Endothelial cell of umbilical vein (primary cell): Measurements from ENCODE around the gene MYH9. TPM values are rescaled to one million over a fixed set of nuclear protein-coding genes. Genes with fewer than 3 reads are reported as not detected.

Experiments
- BruUV-seq: library from RNA; stranded (reverse); fragments of 400-500 nt; replicated peaks from 2 replicates; lab custom pipeline; 2021; lab: Mats Ljungman, UMichigan
- CTCF ChIA-PET: fragments of 300-600, 350-600 bp; sonication (Branson Sonifier 250); formaldehyde crosslinking; loops from one replicate; lab custom pipeline; 2021; ENCODE audit warnings: antibody characterized with exemption, inconsistent platforms; lab: Charles Lee
- POLR2A ChIA-PET: fragments of 300-600, 350-600 bp; sonication (Branson Sonifier 250); formaldehyde crosslinking; loops from one replicate; lab custom pipeline; 2021; ENCODE audit warnings: antibody characterized with exemption, inconsistent platforms; lab: Charles Lee
- DNase-seq: peaks from one replicate; pipeline ENCODE4 v3.0.0-alpha.2; 2011; ENCODE audit warnings: low read depth, low spot score
- FAIRE-seq: peaks from 2 replicates; lab custom pipeline; 2011; peaks lifted over from hg19 to GRCh38; lab: Jason Lieb, UNC
- H2AFZ ChIP-seq: 2 replicates; pipeline ENCODE4 v1.6.0; 2012; ENCODE audit warnings: low read depth, low read length, control low read depth, inconsistent platforms
- H3K27ac ChIP-seq: 2 replicates; pipeline ENCODE4 v1.5.1; 2011; ENCODE audit warnings: low read depth, mild to moderate bottlenecking, control low read depth, low read length, moderate library complexity; ENCODE audit not compliant: insufficient read depth
- H3K27me3 ChIP-seq, 2 experiments: 2 replicates each; pipeline versions ENCODE4 v1.6.0 to v1.6.1; 2011; ENCODE audit warnings: low read length in 2 of 2, mixed read lengths in 1 of 2; ENCODE audit not compliant: control insufficient read depth in 2 of 2, insufficient read depth in 2 of 2
- H3K36me3 ChIP-seq, 2 experiments: 2 replicates in 1 of 2; 3 replicates in 1 of 2; pipeline ENCODE4 v1.5.1; 2011; ENCODE audit warnings: low read length in 2 of 2, mild to moderate bottlenecking in 1 of 2, moderate library complexity in 1 of 2; ENCODE audit not compliant: control insufficient read depth in 2 of 2, insufficient read depth in 2 of 2; ENCODE audit errors: extremely low read depth in 1 of 2
- H3K4me1 ChIP-seq: 3 replicates; pipeline ENCODE4 v1.5.1; 2011; ENCODE audit warnings: mild to moderate bottlenecking, low read length; ENCODE audit not compliant: control insufficient read depth, insufficient read depth; ENCODE audit errors: extremely low read depth
- H3K4me2 ChIP-seq: 2 replicates; pipeline ENCODE4 v1.6.1; 2011; ENCODE audit warnings: low read length, control low read depth, mixed read lengths; ENCODE audit not compliant: insufficient read depth
- H3K4me3 ChIP-seq, 3 experiments: fragments of 200-600 bp in 1 of 3; sonication (generic), shearing (Covaris generic) in 1 of 3; replicated peaks in 1 of 3; 2 replicates each; pipeline ENCODE4 v1.5.1; 2011 to 2016; ENCODE audit warnings: control low read depth in 3 of 3, low read length in 3 of 3, mild to moderate bottlenecking in 2 of 3, inconsistent platforms in 1 of 3, low read depth in 1 of 3, moderate library complexity in 1 of 3; ENCODE audit not compliant: insufficient read depth in 1 of 3
- H3K79me2 ChIP-seq: 2 replicates; pipeline ENCODE4 v1.6.0; 2012; ENCODE audit warnings: low read length, inconsistent platforms; ENCODE audit not compliant: control insufficient read depth, insufficient read depth
- H3K9ac ChIP-seq: replicated peaks from 2 replicates; pipeline ENCODE3; 2011; ENCODE audit warnings: low read length, control low read depth; ENCODE audit not compliant: insufficient read depth; ENCODE audit errors: extremely low read depth
- H3K9me1 ChIP-seq: replicated peaks from 3 replicates; pipeline ENCODE4 v1.6.0; 2011; ENCODE audit warnings: mild to moderate bottlenecking, low read length; ENCODE audit not compliant: control insufficient read depth, insufficient read depth; ENCODE audit errors: extremely low read depth
- H3K9me3 ChIP-seq: replicated peaks from 2 replicates; pipeline ENCODE4 v1.5.1; 2012; ENCODE audit warnings: low read length, inconsistent platforms; ENCODE audit not compliant: control insufficient read depth, insufficient read depth
- H4K20me1 ChIP-seq: replicated peaks from 2 replicates; pipeline ENCODE3; 2011; ENCODE audit warnings: mild to moderate bottlenecking, low read length; ENCODE audit not compliant: control insufficient read depth, insufficient read depth; ENCODE audit errors: extremely low read depth
- CTCF ChIP-seq, 2 donors: IDR thresholded peaks; 1 replicate in 1 of 2; 2 replicates in 1 of 2; pipeline ENCODE4 v1.5.1; 2011; ENCODE audit warnings: low read length in 2 of 2, mild to moderate bottlenecking in 2 of 2, moderate library complexity in 2 of 2, control low read depth in 1 of 2, inconsistent platforms in 1 of 2, low read depth in 1 of 2; ENCODE audit not compliant: insufficient read depth in 1 of 2; ENCODE audit errors: extremely low read depth in 1 of 2
- EZH2 ChIP-seq: IDR thresholded peaks from 2 replicates; pipeline ENCODE4 v1.6.1; 2012; ENCODE audit warnings: borderline replicate concordance, low read depth, mild to moderate bottlenecking, moderate library complexity, low read length, inconsistent platforms; ENCODE audit not compliant: severe bottlenecking
- GATA2 ChIP-seq: IDR thresholded peaks from 2 replicates; pipeline ENCODE4 v1.7.0; 2011; ENCODE audit warnings: low read depth, mild to moderate bottlenecking, moderate library complexity, mixed read lengths, low read length; ENCODE audit not compliant: insufficient read length, insufficient read depth
- JUN ChIP-seq: IDR thresholded peaks from 2 replicates; pipeline ENCODE4 v1.6.1; 2011; ENCODE audit warnings: borderline replicate concordance, low read depth; ENCODE audit not compliant: insufficient read length, insufficient read depth
- MAX ChIP-seq: IDR thresholded peaks from 2 replicates; pipeline ENCODE4 v1.6.1; 2011; ENCODE audit not compliant: insufficient read depth, insufficient read length
- POLR2A ChIP-seq: IDR thresholded peaks from 2 replicates; pipeline ENCODE4 v1.6.1; 2012; ENCODE audit warnings: low read depth, mild to moderate bottlenecking, control low read depth, low read length
- dilution Hi-C: fragments of 300-500 bp; cut with MboI; formaldehyde crosslinking; loops from one replicate; pipeline ENCODE4 v1.15.0; 2019; ENCODE audit warnings: low sequenced_read_pairs; ENCODE audit not compliant: extremely low pct_ligation_motif_present
- intact Hi-C: fragments of 100-400 bp; cut with micrococcal nuclease; formaldehyde crosslinking; loops from one replicate; pipeline ENCODE4 v1.10.0; 2022
- polyA plus RNA-seq, 4 experiments: library from polyadenylated mRNA; depleted of rRNA in 3 of 4; stranded (reverse) in 3 of 4; unstranded in 1 of 4; fragments of >200 nt; gene quantifications; 2 replicates each; pipeline versions ENCODE4 v1.2.1 to v1.2.3, GENCODE V29; 2011 to 2012; ENCODE audit warnings: missing spikeins in 1 of 4
- total RNA-seq: library from RNA; stranded (reverse); gene quantifications from 2 replicates; pipeline ENCODE4 v1.2.3, GENCODE V29; 2021

Gene MYH9
- total and polyA plus RNA-seq, 2 donors (not counting 3 experiments of a cell fraction or from before 2014, with no cell fraction given) = 188 to 1,413 TPM

- intact Hi-C loops (no loop called here), dilution Hi-C loops (no loop called here)
- CTCF ChIA-PET = interaction anchor here (0.7 to 2.7 kb wide), 5 partner anchors 10 to 201 kb away, joined by 3 to 17 read pairs (median 12); no protein-coding TSS in a partner anchor
These were observed 102.2 kb downstream of the MYH9 start for GRCh38 chr22:36285545-36285944.

More at GRCh38 chr22:36285545-36285944, 102.2 kb downstream of the MYH9 start:
- TF ChIP-seq GATA2 = no peak
- TF ChIP-seq CTCF (IDR thresholded peaks at IDR 0.05; ENCODE audit: extremely low read depth in 1 of 2, insufficient read depth in 1 of 2, low read depth in 1 of 2, low read length in 2 of 2) = no peak
- TF ChIP-seq POLR2A = peak; percentile 55
- no peak for TF ChIP-seq EZH2
- TF ChIP-seq JUN = no peak
- TF ChIP-seq MAX = no peak
- peaks cover 4% of the 10 kb centered on the region for H3K79me2 ChIP-seq
- H3K27me3 ChIP-seq = no peaks in the 10 kb centered on the region
- H3K9me1 ChIP-seq = no peaks in the 10 kb centered on the region
- DNase-seq (no peak), FAIRE-seq (no peak)
- no peak overlapping the region for H3K27ac ChIP-seq
- no peak overlapping the region for H3K4me3 ChIP-seq
- H3K36me3 ChIP-seq = peaks cover 64 to 80% of the 10 kb centered on the region in 2 experiments
- no peak overlapping the region for H3K4me2 ChIP-seq
- no peak overlapping the region for H3K9ac ChIP-seq
- POLR2A ChIA-PET = no interaction called here
- H3K9me3 ChIP-seq = no peaks in the 10 kb centered on the region
- no peaks in the 10 kb centered on the region for H4K20me1 ChIP-seq
- no TSS peak for BruUV-seq
- no peak overlapping the region for H2AFZ ChIP-seq
- H3K4me1 ChIP-seq = no peaks in the 10 kb centered on the region
